ENCODE data around the gene SLC6A2.

The SLC6A2 gene

DNA sequence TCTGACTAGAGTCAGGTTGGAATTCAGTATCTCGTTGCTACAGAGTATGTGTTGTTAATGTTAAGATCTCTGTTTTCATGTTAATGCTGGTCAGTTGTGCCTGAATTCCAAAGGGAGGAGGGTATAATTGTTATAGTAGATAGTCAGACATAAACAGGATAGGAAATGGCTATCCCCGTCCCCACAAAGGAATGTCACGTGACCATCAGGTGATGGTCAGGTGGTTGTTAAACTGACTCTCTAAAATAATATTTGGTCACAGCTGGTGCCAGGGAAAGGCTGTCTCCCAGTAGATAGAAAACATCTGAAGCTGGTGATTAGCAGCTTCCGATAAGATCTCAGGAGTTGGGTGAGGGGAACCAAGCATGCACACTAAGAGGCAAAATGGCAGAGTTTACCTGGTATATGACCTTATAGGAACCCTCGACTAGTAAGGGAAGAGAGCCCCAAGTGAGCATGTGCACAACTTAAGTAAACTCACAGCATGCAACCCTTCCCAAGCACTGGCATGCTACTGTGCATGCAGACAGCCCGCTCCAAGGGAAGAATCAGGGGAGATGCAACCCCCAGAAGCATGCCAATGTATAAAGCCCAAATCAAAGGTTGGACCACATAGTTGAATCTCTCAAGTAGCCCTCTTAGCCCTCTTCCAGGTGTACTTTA, 27.4 kb upstream of the SLC6A2 start:
- Histone ChIP-seq H3K4me1 (ENCODE audit: control insufficient read depth, insufficient read depth, low read length) (no peaks in the 10 kb centered on the region), H3K4me3 (ENCODE audit: insufficient read depth, low read depth, low read length) (no peak overlapping the region), H3K27me3 (ENCODE audit: control insufficient read depth, insufficient read depth, low read length, poor library complexity, severe bottlenecking) (no peaks in the 10 kb centered on the region), H3K27ac (ENCODE audit: insufficient read depth, low read depth, low read length, poor library complexity, severe bottlenecking) (no peak overlapping the region), H3K9me3 (ENCODE audit: control insufficient read depth, low read length) (no peaks in the 10 kb centered on the region), H3K36me3 (ENCODE audit: control insufficient read depth, insufficient read depth, low read length) (no peaks in the 10 kb centered on the region)
- 87% methylated on average over 6 of the region's 6 CpGs for WGBS, 2 experiments

DNA sequence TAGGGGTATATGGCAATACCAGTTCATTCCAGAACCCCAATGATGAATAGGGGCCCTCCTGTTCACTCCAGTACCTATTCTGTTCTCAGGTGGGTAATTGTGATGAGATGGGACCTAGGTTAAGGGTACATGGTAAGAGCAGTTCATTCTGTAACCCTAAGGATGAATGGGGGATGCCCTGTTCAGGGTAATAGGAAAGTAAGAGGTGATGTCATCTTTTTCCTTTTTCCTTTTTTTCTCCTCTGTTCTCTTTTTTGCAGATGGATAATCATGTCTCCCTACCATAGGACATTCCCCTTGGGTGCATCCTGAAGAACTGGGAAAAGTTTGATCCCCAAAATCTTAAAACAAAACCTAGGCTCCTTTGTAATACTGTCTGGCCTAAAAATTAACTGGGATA, 25.0 kb upstream of the SLC6A2 start:
- H3K4me1 ChIP-seq (ENCODE audit: control insufficient read depth, insufficient read depth, low read length), result no peaks in the 10 kb centered on the region
- no peak overlapping the region for H3K4me3 ChIP-seq (ENCODE audit: insufficient read depth, low read depth, low read length)
- H3K27ac ChIP-seq (ENCODE audit: insufficient read depth, low read depth, low read length, poor library complexity, severe bottlenecking), result no peak overlapping the region
- H3K27me3 ChIP-seq (ENCODE audit: control insufficient read depth, insufficient read depth, low read length, poor library complexity, severe bottlenecking), result no peaks in the 10 kb centered on the region
- no peaks in the 10 kb centered on the region for H3K9me3 ChIP-seq (ENCODE audit: control insufficient read depth, low read length)
- no peaks in the 10 kb centered on the region for H3K36me3 ChIP-seq (ENCODE audit: control insufficient read depth, insufficient read depth, low read length)

DNA sequence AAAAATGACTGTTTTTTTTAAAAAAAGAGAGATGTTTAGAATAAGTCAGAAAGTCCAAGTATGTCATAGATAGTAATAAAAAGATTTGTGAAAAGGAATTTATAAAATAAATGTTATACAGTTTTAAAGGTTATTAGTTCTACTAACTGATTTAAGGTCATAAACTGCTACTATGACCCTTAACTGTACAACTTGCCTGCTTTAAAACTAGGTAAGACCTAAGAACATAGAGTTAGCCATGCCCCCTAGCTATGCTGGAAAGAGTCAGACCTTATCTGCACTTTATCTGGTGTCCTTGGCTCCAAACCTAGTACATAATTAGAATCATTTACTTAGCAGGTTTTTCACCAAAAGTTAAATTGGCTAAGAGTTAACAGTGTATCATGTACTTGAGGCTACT, 23.5 kb upstream of the SLC6A2 start:
- Histone ChIP-seq H3K36me3 (ENCODE audit: control insufficient read depth, insufficient read depth, low read length) (no peaks in the 10 kb centered on the region), H3K9me3 (ENCODE audit: control insufficient read depth, low read length) (no peaks in the 10 kb centered on the region), H3K4me1 (ENCODE audit: control insufficient read depth, insufficient read depth, low read length) (peaks cover 5% of the 10 kb centered on the region), H3K4me3 (ENCODE audit: insufficient read depth, low read depth, low read length) (no peak overlapping the region), H3K27ac (ENCODE audit: insufficient read depth, low read depth, low read length, poor library complexity, severe bottlenecking) (no peak overlapping the region), H3K27me3 (ENCODE audit: control insufficient read depth, insufficient read depth, low read length, poor library complexity, severe bottlenecking) (no peaks in the 10 kb centered on the region)

DNA sequence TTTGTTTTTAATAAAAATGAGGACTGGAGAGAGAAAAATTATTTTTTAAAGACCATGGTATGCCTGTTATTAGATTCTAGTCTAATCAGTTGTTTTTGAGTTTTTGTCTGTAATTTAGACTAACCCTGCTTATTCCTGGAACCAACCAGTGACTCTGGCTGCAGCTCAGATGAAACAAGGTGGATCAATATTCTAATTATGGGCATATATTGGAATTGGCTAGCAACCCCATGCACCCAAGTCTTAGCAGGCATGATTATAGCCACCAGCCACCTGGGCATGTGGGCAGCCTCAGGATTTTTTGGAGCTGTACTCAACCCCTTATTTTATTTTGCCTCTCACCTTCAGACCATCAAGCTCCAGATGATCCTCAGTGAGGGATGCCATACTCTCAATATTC, 21.6 kb upstream of the SLC6A2 start:
- H3K36me3 ChIP-seq (ENCODE audit: control insufficient read depth, insufficient read depth, low read length), result no peaks in the 10 kb centered on the region
- H3K4me3 ChIP-seq (ENCODE audit: insufficient read depth, low read depth, low read length), result no peak overlapping the region
- no peak overlapping the region for H3K27ac ChIP-seq (ENCODE audit: insufficient read depth, low read depth, low read length, poor library complexity, severe bottlenecking)
- no peaks in the 10 kb centered on the region for H3K9me3 ChIP-seq (ENCODE audit: control insufficient read depth, low read length)
- H3K27me3 ChIP-seq (ENCODE audit: control insufficient read depth, insufficient read depth, low read length, poor library complexity, severe bottlenecking), result no peaks in the 10 kb centered on the region
- peaks cover 9% of the 10 kb centered on the region for H3K4me1 ChIP-seq (ENCODE audit: control insufficient read depth, insufficient read depth, low read length)

DNA sequence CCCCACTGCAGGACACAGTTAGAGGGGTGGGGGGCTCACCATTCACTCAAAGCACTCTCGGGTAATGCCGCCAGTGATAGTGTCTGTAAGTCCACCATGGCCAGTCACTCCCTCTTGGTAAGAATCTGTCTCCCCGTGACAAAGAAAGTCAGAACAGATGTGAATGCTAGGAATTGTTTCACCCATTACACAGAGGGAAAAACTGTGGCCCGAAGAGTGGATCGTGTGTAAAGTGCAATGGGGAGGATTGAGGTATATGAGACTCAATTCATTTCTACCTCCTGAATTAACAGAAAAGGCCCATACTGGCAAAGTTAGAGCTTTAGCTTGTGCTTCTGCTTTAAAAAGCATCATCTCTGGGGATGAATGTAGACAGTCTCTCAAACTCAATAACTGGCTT, 17.5 kb upstream of the SLC6A2 start:
- peaks cover 9% of the 10 kb centered on the region for H3K4me1 ChIP-seq (ENCODE audit: control insufficient read depth, insufficient read depth, low read length)
- no peaks in the 10 kb centered on the region for H3K36me3 ChIP-seq (ENCODE audit: control insufficient read depth, insufficient read depth, low read length)
- H3K9me3 ChIP-seq (ENCODE audit: control insufficient read depth, low read length), result no peaks in the 10 kb centered on the region
- no peak overlapping the region for H3K27ac ChIP-seq (ENCODE audit: insufficient read depth, low read depth, low read length, poor library complexity, severe bottlenecking)
- H3K27me3 ChIP-seq (ENCODE audit: control insufficient read depth, insufficient read depth, low read length, poor library complexity, severe bottlenecking), result no peaks in the 10 kb centered on the region
- 86 to 88% methylated on average over 5 of the region's 5 CpGs for WGBS, 2 experiments
- H3K4me3 ChIP-seq (ENCODE audit: insufficient read depth, low read depth, low read length), result no peak overlapping the region

DNA sequence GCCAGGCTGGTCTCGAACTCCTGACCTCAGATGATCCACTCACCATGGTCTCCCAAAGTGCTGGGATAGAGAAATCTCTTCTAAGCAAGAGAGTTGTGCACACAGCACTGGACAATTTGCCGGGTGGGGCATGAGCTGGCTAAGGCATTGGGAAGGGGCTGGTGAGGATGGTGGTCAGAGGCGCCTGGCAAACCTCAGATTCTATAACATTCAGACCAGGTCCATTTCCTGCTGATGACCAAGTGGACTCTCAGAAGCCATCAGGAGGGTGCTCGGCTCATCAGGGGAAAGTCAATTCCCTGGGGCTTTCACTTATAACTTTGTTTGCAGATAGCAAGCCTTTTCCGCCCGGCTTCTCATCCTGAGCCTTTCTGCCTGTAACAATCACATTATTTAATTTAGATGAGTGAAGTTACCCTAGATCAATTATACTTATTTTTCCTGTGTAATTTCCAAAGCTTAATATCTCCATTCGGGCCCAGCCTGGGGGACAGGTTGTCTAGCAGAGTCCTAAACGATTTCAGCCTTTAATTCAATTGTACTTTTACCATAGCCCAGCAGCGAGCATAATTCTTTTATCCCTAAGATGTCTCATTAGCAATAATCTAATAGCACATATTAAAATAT, 15.0 kb upstream of the SLC6A2 start:
- WGBS, 2 experiments, result 92 to 97% methylated on average over 8 to 9 of the region's 9 CpGs
- no peaks in the 10 kb centered on the region for H3K9me3 ChIP-seq (ENCODE audit: control insufficient read depth, low read length)
- no peaks in the 10 kb centered on the region for H3K36me3 ChIP-seq (ENCODE audit: control insufficient read depth, insufficient read depth, low read length)
- H3K4me3 ChIP-seq (ENCODE audit: insufficient read depth, low read depth, low read length), result no peak overlapping the region
- peaks cover 9% of the 10 kb centered on the region for H3K4me1 ChIP-seq (ENCODE audit: control insufficient read depth, insufficient read depth, low read length)
- no peak overlapping the region for H3K27ac ChIP-seq (ENCODE audit: insufficient read depth, low read depth, low read length, poor library complexity, severe bottlenecking)
- no peaks in the 10 kb centered on the region for H3K27me3 ChIP-seq (ENCODE audit: control insufficient read depth, insufficient read depth, low read length, poor library complexity, severe bottlenecking)

DNA sequence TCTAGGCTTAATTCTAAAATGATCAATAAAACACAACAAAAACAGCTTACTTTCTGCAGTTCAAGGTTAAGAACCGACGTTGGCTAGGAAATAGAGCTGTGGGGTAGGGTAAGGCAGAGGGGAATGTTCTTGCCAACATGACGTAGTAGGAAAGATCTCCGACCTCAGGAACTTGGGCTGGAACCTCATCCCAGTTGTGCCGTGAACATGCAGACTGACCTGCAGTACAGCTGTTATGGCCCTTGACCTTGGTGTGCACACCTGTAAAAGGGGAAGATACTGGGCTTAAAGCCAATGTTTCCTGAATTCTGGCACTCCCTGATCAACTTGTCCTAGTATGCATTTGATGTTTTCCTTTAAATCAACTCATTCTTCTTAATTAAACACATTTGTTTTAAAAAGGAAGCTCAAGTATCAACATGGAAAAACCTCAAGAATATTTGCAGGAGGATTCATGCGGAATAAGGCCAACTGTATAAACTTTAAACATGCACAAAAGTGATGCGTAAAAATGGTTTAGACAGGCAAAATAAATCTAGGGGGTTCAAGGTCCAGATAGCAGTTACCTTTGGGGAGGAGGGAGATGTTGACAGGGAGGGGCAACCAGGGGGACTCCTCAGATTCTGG, 14.2 kb upstream of the SLC6A2 start:
- Histone ChIP-seq H3K4me1 (ENCODE audit: control insufficient read depth, insufficient read depth, low read length) (peaks cover 9% of the 10 kb centered on the region), H3K36me3 (ENCODE audit: control insufficient read depth, insufficient read depth, low read length) (no peaks in the 10 kb centered on the region)
- 96 to 97% methylated on average over 7 of the region's 7 CpGs for WGBS, 2 experiments

DNA sequence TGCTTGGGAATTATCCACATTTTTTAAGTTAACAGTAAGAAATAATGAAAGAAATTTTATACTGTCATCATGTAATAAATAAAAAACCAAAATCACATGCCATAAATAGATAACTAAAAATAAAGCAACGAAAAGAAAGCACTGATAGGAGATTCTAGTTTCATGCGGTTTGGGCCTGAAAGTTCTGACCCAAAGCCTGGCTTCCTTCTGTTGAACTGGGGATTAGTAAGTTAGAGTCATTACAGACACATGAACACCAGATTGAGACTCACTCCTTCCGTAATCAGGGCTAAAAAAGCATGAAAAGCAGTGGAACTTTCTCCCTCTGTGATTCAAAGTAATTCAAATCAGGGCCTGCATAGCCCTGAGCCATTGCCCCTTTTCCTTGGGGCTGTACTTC, 13.2 kb upstream of the SLC6A2 start:
- H3K27ac ChIP-seq (ENCODE audit: insufficient read depth, low read depth, low read length, poor library complexity, severe bottlenecking), result no peak overlapping the region
- no peaks in the 10 kb centered on the region for H3K36me3 ChIP-seq (ENCODE audit: control insufficient read depth, insufficient read depth, low read length)
- no peaks in the 10 kb centered on the region for H3K27me3 ChIP-seq (ENCODE audit: control insufficient read depth, insufficient read depth, low read length, poor library complexity, severe bottlenecking)
- WGBS, 2 experiments, result 83 to 89% methylated on average over 3 of the region's 3 CpGs
- no peaks in the 10 kb centered on the region for H3K9me3 ChIP-seq (ENCODE audit: control insufficient read depth, low read length)
- H3K4me3 ChIP-seq (ENCODE audit: insufficient read depth, low read depth, low read length), result no peak overlapping the region
- peaks cover under 1% of the 10 kb centered on the region for H3K4me1 ChIP-seq (ENCODE audit: control insufficient read depth, insufficient read depth, low read length)

More for the DNA sequence above, 14.2 kb upstream of the SLC6A2 start:
- Histone ChIP-seq H3K9me3 (ENCODE audit: control insufficient read depth, low read length) (no peaks in the 10 kb centered on the region), H3K27ac (ENCODE audit: insufficient read depth, low read depth, low read length, poor library complexity, severe bottlenecking) (no peak overlapping the region), H3K27me3 (ENCODE audit: control insufficient read depth, insufficient read depth, low read length, poor library complexity, severe bottlenecking) (no peaks in the 10 kb centered on the region), H3K4me3 (ENCODE audit: insufficient read depth, low read depth, low read length) (no peak overlapping the region)

DNA sequence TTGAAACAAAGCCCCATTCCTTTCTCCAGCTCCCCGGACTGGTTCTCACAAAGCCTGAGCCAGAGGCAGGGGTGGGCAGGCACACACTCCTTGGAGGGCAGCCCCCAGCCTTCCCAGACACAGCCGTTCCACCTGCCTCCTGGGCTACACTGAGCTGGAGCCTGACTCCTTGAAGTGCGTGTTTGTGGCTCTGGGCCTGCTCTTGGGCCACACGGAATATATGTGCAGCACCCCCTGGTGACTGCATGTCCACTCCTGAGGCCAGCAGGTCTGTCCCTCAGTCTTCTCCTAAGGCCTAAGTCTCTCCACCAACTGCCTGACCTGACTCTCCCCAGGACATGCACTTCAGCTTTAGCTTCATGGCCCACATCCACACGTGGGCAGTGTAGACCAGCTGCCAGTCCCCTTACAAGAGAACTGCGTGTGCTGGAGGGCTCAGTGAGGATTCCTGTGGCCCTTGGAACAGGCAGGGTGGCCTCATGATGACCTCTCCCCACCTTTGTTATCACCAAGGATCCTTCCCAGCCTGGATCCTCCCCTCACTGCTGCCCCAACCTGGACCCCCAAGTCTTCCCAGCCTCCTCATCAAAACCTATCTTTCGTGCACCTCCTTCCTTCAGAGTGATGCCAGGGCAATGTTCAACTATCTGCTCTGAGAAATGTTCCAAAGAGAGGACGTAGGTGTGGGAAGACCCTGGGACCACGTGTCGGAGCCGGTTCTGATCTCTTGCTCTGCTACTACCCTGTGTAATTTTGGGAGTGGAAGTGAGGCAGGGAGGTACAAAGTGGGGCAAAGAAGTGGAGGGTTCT, 12.4 kb upstream of the SLC6A2 start:
- H3K27me3 ChIP-seq (ENCODE audit: control insufficient read depth, insufficient read depth, low read length, poor library complexity, severe bottlenecking), result no peaks in the 10 kb centered on the region
- H3K4me3 ChIP-seq (ENCODE audit: insufficient read depth, low read depth, low read length), result no peak overlapping the region
- H3K4me1 ChIP-seq (ENCODE audit: control insufficient read depth, insufficient read depth, low read length), result no peaks in the 10 kb centered on the region
- H3K36me3 ChIP-seq (ENCODE audit: control insufficient read depth, insufficient read depth, low read length), result no peaks in the 10 kb centered on the region
- WGBS, 2 experiments, result 90 to 93% methylated on average over 11 of the region's 11 CpGs
- H3K9me3 ChIP-seq (ENCODE audit: control insufficient read depth, low read length), result no peaks in the 10 kb centered on the region
- no peak overlapping the region for H3K27ac ChIP-seq (ENCODE audit: insufficient read depth, low read depth, low read length, poor library complexity, severe bottlenecking)

DNA sequence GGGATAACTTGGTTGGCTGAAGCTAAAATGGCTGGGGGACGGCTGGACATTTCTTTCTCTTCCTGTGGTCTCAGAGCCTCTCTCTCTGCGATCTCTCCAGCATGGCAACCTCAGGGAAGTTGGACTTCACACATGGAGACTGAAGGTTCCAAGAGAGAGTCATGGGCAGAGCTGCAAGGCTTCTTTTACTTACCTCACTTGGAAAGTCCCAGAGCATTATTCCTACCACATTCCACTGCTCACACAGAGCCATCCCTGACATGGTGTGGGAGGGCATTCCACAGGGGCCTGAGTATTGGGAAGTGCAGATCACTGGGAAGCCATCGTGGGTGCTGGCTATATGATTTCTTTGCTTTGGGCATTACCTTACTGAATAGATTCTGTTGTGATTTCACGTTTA, 9.8 kb upstream of the SLC6A2 start:
- Histone ChIP-seq H3K36me3 (ENCODE audit: control insufficient read depth, insufficient read depth, low read length) (no peaks in the 10 kb centered on the region), H3K4me3 (ENCODE audit: insufficient read depth, low read depth, low read length) (no peak overlapping the region), H3K27me3 (ENCODE audit: control insufficient read depth, insufficient read depth, low read length, poor library complexity, severe bottlenecking) (peaks cover 11% of the 10 kb centered on the region), H3K4me1 (ENCODE audit: control insufficient read depth, insufficient read depth, low read length) (no peaks in the 10 kb centered on the region), H3K9me3 (ENCODE audit: control insufficient read depth, low read length) (no peaks in the 10 kb centered on the region), H3K27ac (ENCODE audit: insufficient read depth, low read depth, low read length, poor library complexity, severe bottlenecking) (no peak overlapping the region)
- 88 to 92% methylated on average over 4 of the region's 4 CpGs for WGBS, 2 experiments
